ENCODE data around the gene CMTR2. TPM values are rescaled to one million over a fixed set of nuclear protein-coding genes. Genes with fewer than 3 reads are reported as not detected.

Gene CMTR2
- total RNA-seq, 5 donors from 2014 or later (not counting 1 experiment from before 2014, with no cell fraction given): 10.6 to 25.5 (median 20.4) TPM

- Histone ChIP-seq H3K27ac (ENCODE audit: low read length) (no peak overlapping the region), H3K27me3 (replicated peaks in 1 of 2; ENCODE audit: control insufficient read depth in 2 of 2, extremely low read depth in 1 of 2, insufficient read depth in 2 of 2, low read length in 1 of 2) (no peaks in the 10 kb centered on the region), H3K4me3 (ENCODE audit: control insufficient read depth in 1 of 2, extremely low read depth in 1 of 2, low read length in 1 of 2) (no peak overlapping the region), H3K9me3 (no peaks in the 10 kb centered on the region), H3K4me1 (ENCODE audit: control insufficient read depth in 1 of 2, extremely low read depth in 1 of 2, insufficient read depth in 2 of 2, low read length in 2 of 2) (no peaks in the 10 kb centered on the region), H3K36me3 (ENCODE audit: control insufficient read depth in 2 of 2, extremely low read depth in 1 of 2, insufficient read depth in 1 of 2, low read length in 1 of 2) (no peaks in the 10 kb centered on the region)
- no peaks in the 10 kb centered on the region for H3K36me3 Mint-ChIP-seq
- H3K27ac Mint-ChIP-seq: no peak overlapping the region
- ATAC-seq (replicated peaks in 1 of 4) (no peak), DNase-seq (no peak)
- CTCF ChIA-PET: no interaction called here
- POLR2A ChIA-PET: no interaction called here
- H3K4me3 Mint-ChIP-seq: no peak overlapping the region
- H3K4me1 Mint-ChIP-seq: no peaks in the 10 kb centered on the region
- H3K9me3 Mint-ChIP-seq: no peaks in the 10 kb centered on the region
- peaks cover 2 to 8% of the 10 kb centered on the region in 2 donors for H3K27me3 Mint-ChIP-seq
- 86% methylated on average over 1 of the region's 1 CpG for WGBS (ENCODE audit: insufficient coverage)
These were observed 44.7 kb downstream of the CMTR2 start for GRCh38 chr16:71244521-71244920.

- no peaks in the 10 kb centered on the region for H3K36me3 Mint-ChIP-seq
- peaks cover 10% of the 10 kb centered on the region in 2 donors for H3K27me3 Mint-ChIP-seq
- H3K36me3 ChIP-seq (ENCODE audit: control insufficient read depth in 2 of 2, extremely low read depth in 1 of 2, insufficient read depth in 1 of 2, low read length in 1 of 2): no peaks in the 10 kb centered on the region
- ATAC-seq (replicated peaks in 1 of 4) (no peak), DNase-seq (no peak)
- no peak overlapping the region for H3K4me3 ChIP-seq (ENCODE audit: control insufficient read depth in 1 of 2, extremely low read depth in 1 of 2, low read length in 1 of 2)
- H3K9me3 Mint-ChIP-seq: no peaks in the 10 kb centered on the region
- no peaks in the 10 kb centered on the region for H3K4me1 Mint-ChIP-seq
- POLR2A ChIA-PET: no interaction called here
- no peaks in the 10 kb centered on the region for H3K4me1 ChIP-seq (ENCODE audit: control insufficient read depth in 1 of 2, extremely low read depth in 1 of 2, insufficient read depth in 2 of 2, low read length in 2 of 2)
- no peaks in the 10 kb centered on the region for H3K9me3 ChIP-seq
- CTCF ChIA-PET: no interaction called here
- no peak overlapping the region for H3K4me3 Mint-ChIP-seq
- WGBS (ENCODE audit: insufficient coverage): 60% methylated on average over 1 of the region's 3 CpGs
- no peaks in the 10 kb centered on the region for H3K27me3 ChIP-seq (replicated peaks in 1 of 2; ENCODE audit: control insufficient read depth in 2 of 2, extremely low read depth in 1 of 2, insufficient read depth in 2 of 2, low read length in 1 of 2)
- no peak overlapping the region for H3K27ac ChIP-seq (ENCODE audit: low read length)
- no peak overlapping the region for H3K27ac Mint-ChIP-seq
These were observed 46.6 kb downstream of the CMTR2 start for GRCh38 chr16:71242601-71243000.

GRCh38 chr16:71242036-71242435 lies 47.2 kb downstream of the CMTR2 start:
- H3K27ac ChIP-seq (ENCODE audit: low read length): no peak overlapping the region
- no peak overlapping the region for H3K4me3 Mint-ChIP-seq
- no peaks in the 10 kb centered on the region for H3K27me3 ChIP-seq (replicated peaks in 1 of 2; ENCODE audit: control insufficient read depth in 2 of 2, extremely low read depth in 1 of 2, insufficient read depth in 2 of 2, low read length in 1 of 2)
- no peaks in the 10 kb centered on the region for H3K4me1 Mint-ChIP-seq
- no peak for DNase-seq
- WGBS (ENCODE audit: insufficient coverage): no CpG with 5 or more reads among the region's 4 CpGs
- no peak overlapping the region for H3K4me3 ChIP-seq (ENCODE audit: control insufficient read depth in 1 of 2, extremely low read depth in 1 of 2, low read length in 1 of 2)
- ATAC-seq (replicated peaks in 1 of 4): no peak
- CTCF ChIA-PET: no interaction called here
- no peaks in the 10 kb centered on the region for H3K36me3 Mint-ChIP-seq
- H3K27me3 Mint-ChIP-seq: peaks cover 10% of the 10 kb centered on the region in 2 donors
- H3K27ac Mint-ChIP-seq: no peak overlapping the region
- POLR2A ChIA-PET: no interaction called here
- H3K9me3 ChIP-seq: no peaks in the 10 kb centered on the region
- H3K36me3 ChIP-seq (ENCODE audit: control insufficient read depth in 2 of 2, extremely low read depth in 1 of 2, insufficient read depth in 1 of 2, low read length in 1 of 2): no peaks in the 10 kb centered on the region
- no peaks in the 10 kb centered on the region for H3K4me1 ChIP-seq (ENCODE audit: control insufficient read depth in 1 of 2, extremely low read depth in 1 of 2, insufficient read depth in 2 of 2, low read length in 2 of 2)
- H3K9me3 Mint-ChIP-seq: no peaks in the 10 kb centered on the region

Other genes starting within 250 kb of the CMTR2 start
- 1 to 10 TPM in 1 of 5 donors, under 1 TPM in 2, not detected in 2; 0.41 to 1.2 (median 0.73) TPM for gene HYDIN, start 58.7 kb downstream of the CMTR2 start, total RNA-seq
- not detected for gene CALB2, start 69.3 kb upstream of the CMTR2 start, total RNA-seq
- gene TLE7, start 152.7 kb upstream of the CMTR2 start, total RNA-seq: not detected
- gene ZNF23, start 172.8 kb upstream of the CMTR2 start, total RNA-seq: 10 to 100 TPM in 4 of 5 donors, 1 to 10 TPM in 1; 8.2 to 14.6 (median 10.9) TPM
- 1 to 10 TPM; 6.9 to 9.4 (median 8.4) TPM for gene ZNF19, start 199.9 kb upstream of the CMTR2 start, total RNA-seq
- under 1 TPM in 1 of 5 donors, not detected in 4; 0.23 TPM for gene CHST4, start 237.0 kb upstream of the CMTR2 start, total RNA-seq